Measurements from ENCODE around the gene KLF1. TPM values are rescaled to one million over a fixed set of nuclear protein-coding genes. Genes with fewer than 3 reads are reported as not detected.

The KLF1 gene
- total and polyA plus RNA-seq, 2 of the 13 experiments (the other 11 are each of a cell fraction or from before 2014, with no cell fraction given) = not detected

DNA sequence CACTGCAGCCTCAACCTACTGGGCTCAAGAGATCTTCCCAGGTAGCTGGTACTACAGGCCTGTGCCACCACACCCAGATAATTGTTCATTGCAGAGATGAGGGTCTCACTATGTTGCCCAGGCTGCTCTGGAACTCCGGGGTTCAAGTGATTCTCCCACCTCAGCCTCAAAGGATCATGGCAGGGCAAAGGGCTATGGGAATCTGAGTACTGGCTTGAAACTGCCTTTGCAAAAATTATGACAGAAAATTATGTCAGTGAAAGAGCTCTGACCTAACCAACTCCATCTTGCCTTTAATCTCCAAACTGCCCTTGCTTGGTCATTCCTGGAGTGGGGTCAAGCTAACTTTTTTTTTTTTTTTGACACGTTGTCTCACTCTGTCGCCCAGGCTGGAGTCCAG, 4.4 kb downstream of the KLF1 start:
- H3K9ac ChIP-seq (ENCODE audit: insufficient read depth, low read depth, low read length) = no peak overlapping the region
- H3K4me2 ChIP-seq (ENCODE audit: low read depth, low read length) = no peak overlapping the region
- no peak overlapping the region for H3K4me3 ChIP-seq (replicated peaks in 1 of 3; ENCODE audit: insufficient read depth in 1 of 3, low read depth in 2 of 3, low read length in 3 of 3)
- POLR2A ChIA-PET = interaction anchor here (2.1 kb wide), 1 partner anchor 31 kb away, joined by 9 read pairs; no protein-coding TSS in a partner anchor
- intact Hi-C loops (cut with micrococcal nuclease; ENCODE audit: unreplicated experiment) = no loop called here
- FAIRE-seq (no peak), ATAC-seq (no peak), DNase-seq (ENCODE audit: low spot score) (no peak)
- no peak overlapping the region for H2AFZ ChIP-seq (ENCODE audit: low read length)
- no peak for TF ChIP-seq ZNF878 (CRISPR knock-in tag; IDR thresholded peaks at IDR 0.05)
- TF ChIP-seq ZNF121 (CRISPR knock-in tag; IDR thresholded peaks at IDR 0.05) = peak; percentile 51; the same call in 1 of the 2 replicates
- H3K27ac ChIP-seq (ENCODE audit: extremely low read length, insufficient read depth, low read length) = no peak overlapping the region
- H4K20me1 ChIP-seq (ENCODE audit: insufficient read depth, low read length) = no peaks in the 10 kb centered on the region
- peaks cover 34% of the 10 kb centered on the region for H3K4me1 ChIP-seq (ENCODE audit: insufficient read depth, low read length)
- whole genome bisulfite sequencing (ENCODE audit: low lambda C conversion rate) = 26% methylated on average over 3 of the region's 3 CpGs
- H3K79me2 ChIP-seq (ENCODE audit: insufficient read depth, low read length) = no peaks in the 10 kb centered on the region
- in situ Hi-C loops (cut with HindIII; ENCODE audit: extremely low pct_ligation_motif_present, low pct_unique_long_range_greater_than_20kb) = no loop called here
- H3K9me3 ChIP-seq (ENCODE audit: low read length) = peaks cover 13% of the 10 kb centered on the region
- BruUV-seq (replicated peaks) = no TSS peak
- H3K27me3 ChIP-seq (ENCODE audit: control insufficient read depth in 1 of 2, insufficient read depth in 2 of 2, low read length in 2 of 2) = peaks cover 0 to 16% of the 10 kb centered on the region in 2 experiments; a peak in 2 of 5 replicates
- CTCF ChIA-PET (ENCODE audit: low intra/inter-chr PET ratio, low total read pairs) = interaction anchor here (1.1 kb wide), 1 partner anchor 83 kb away, joined by 3 read pairs; no protein-coding TSS in a partner anchor
- H3K36me3 ChIP-seq (replicated peaks in 1 of 2; ENCODE audit: control insufficient read depth in 1 of 2, insufficient read depth in 2 of 2, low read length in 2 of 2) = no peaks in the 10 kb centered on the region

DNA sequence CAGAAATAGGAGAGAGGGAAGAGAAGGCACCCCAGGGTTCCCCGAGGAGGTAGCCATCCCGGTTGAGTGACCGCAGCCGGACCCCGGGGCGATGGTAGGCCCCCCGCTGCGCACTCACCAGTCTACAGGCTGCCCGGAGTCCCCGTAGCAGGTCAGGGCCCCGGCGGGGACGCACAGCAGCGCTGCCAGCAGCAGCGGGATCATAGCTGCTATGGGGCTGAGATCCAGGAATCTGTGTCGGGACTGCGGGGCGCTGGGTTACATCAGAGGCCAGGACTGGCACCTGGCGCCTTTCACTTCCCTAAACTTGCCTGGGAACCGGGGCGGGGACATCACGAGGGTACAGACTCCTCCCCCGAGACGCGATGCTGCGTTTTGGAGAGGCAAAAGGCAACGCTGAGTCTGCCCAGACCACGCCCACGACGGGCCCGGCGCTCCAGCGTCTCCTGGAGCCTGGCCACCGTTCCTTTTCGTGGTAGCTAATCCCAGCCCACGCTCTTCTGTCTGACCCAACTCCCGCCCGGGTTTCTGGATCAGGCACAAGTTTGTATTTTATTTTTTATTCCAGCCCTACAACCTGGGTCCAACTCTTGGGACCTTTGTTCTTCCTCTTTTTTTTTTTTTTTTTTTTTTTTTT, 5.7 kb downstream of the KLF1 start, which contains the start of gene DNASE2:
DNASE2 (minus strand) TSS at position 278 of the 637 bp plus-strand sequence; CDS start at position 204, 74 bp downstream.
- no peaks in the 10 kb centered on the region for H3K36me3 ChIP-seq (replicated peaks in 1 of 2; ENCODE audit: control insufficient read depth in 1 of 2, insufficient read depth in 2 of 2, low read length in 2 of 2)
- H3K4me3 ChIP-seq (replicated peaks in 1 of 3; ENCODE audit: insufficient read depth in 1 of 3, low read depth in 2 of 3, low read length in 3 of 3) = peak within 1 kb of the TSS; percentile 51 to 74 (median 60); a peak in 5 of 6 replicates
- intact Hi-C loops (cut with micrococcal nuclease; ENCODE audit: unreplicated experiment) = no loop called here
- CTCF ChIA-PET (ENCODE audit: low intra/inter-chr PET ratio, low total read pairs) = interaction anchor here (1.1 kb wide), 1 partner anchor 84 kb away, joined by 3 read pairs; no protein-coding TSS in a partner anchor
- no peaks in the 10 kb centered on the region for H3K79me2 ChIP-seq (ENCODE audit: insufficient read depth, low read length)
- WGBS (ENCODE audit: low lambda C conversion rate) = 36% methylated on average over 12 of the region's 38 CpGs
- peak within 1 kb of the TSS; percentile 56 for H3K9ac ChIP-seq (ENCODE audit: insufficient read depth, low read depth, low read length)
- POLR2A ChIA-PET = interaction anchor here (1.0 to 5.0 kb wide), 4 partner anchors 10 to 65 kb away, joined by 3 to 24 read pairs (median 8); partner anchors contain the start of gene GCDH
- FAIRE-seq (no peak), ATAC-seq (peak; percentile 65), DNase-seq (ENCODE audit: low spot score) (peak; percentile 61)
- BruUV-seq (replicated peaks) = no TSS peak
- peaks cover 0 to 6% of the 10 kb centered on the region in 2 experiments; a peak in 2 of 5 replicates for H3K27me3 ChIP-seq (ENCODE audit: control insufficient read depth in 1 of 2, insufficient read depth in 2 of 2, low read length in 2 of 2)
- H3K4me1 ChIP-seq (ENCODE audit: insufficient read depth, low read length) = peaks cover 22% of the 10 kb centered on the region
- H4K20me1 ChIP-seq (ENCODE audit: insufficient read depth, low read length) = no peaks in the 10 kb centered on the region
- H3K9me3 ChIP-seq (ENCODE audit: low read length) = peaks cover 13% of the 10 kb centered on the region
- H2AFZ ChIP-seq (ENCODE audit: low read length) = peak within 1 kb of the TSS; percentile 7
- in situ Hi-C loops (cut with HindIII; ENCODE audit: extremely low pct_ligation_motif_present, low pct_unique_long_range_greater_than_20kb) = no loop called here
- H3K27ac ChIP-seq (ENCODE audit: extremely low read length, insufficient read depth, low read length) = no peak within 1 kb of the TSS
- H3K4me2 ChIP-seq (ENCODE audit: low read depth, low read length) = peak within 1 kb of the TSS; percentile 77
- TF ChIP-seq AHR (CRISPR knock-in tag; IDR thresholded peaks at IDR 0.05) (no peak), CENPT (CRISPR knock-in tag; IDR thresholded peaks at IDR 0.05; ENCODE audit: low read depth) (no peak), CAMTA2 (CRISPR knock-in tag; IDR thresholded peaks at IDR 0.05; ENCODE audit: borderline replicate concordance) (no peak), ELF3 (CRISPR knock-in tag; IDR thresholded peaks at IDR 0.05) (no peak), MYC (CRISPR knock-in tag; IDR thresholded peaks at IDR 0.05; ENCODE audit: borderline replicate concordance) (no peak), AGO2 (optimal IDR thresholded peaks at IDR 0.05; ENCODE audit: low read depth, low read length) (no peak), ZNF350 (CRISPR knock-in tag; IDR thresholded peaks at IDR 0.05; ENCODE audit: borderline replicate concordance, low read depth) (peak; percentile 24; the same call in 1 of the 2 replicates), GTF3A (CRISPR knock-in tag; conservative IDR thresholded peaks at IDR 0.05) (no peak), KDM3A (CRISPR knock-in tag; IDR thresholded peaks at IDR 0.05; ENCODE audit: low read depth) (no peak), ZNF556 (CRISPR knock-in tag; IDR thresholded peaks at IDR 0.05; ENCODE audit: borderline replicate concordance) (no peak), ZC3H4 (CRISPR knock-in tag; IDR thresholded peaks at IDR 0.05; ENCODE audit: borderline replicate concordance) (no peak), ZNF615 (CRISPR knock-in tag; IDR thresholded peaks at IDR 0.05; ENCODE audit: borderline replicate concordance) (no peak)
- TF ChIP-seq, protein P1, sequence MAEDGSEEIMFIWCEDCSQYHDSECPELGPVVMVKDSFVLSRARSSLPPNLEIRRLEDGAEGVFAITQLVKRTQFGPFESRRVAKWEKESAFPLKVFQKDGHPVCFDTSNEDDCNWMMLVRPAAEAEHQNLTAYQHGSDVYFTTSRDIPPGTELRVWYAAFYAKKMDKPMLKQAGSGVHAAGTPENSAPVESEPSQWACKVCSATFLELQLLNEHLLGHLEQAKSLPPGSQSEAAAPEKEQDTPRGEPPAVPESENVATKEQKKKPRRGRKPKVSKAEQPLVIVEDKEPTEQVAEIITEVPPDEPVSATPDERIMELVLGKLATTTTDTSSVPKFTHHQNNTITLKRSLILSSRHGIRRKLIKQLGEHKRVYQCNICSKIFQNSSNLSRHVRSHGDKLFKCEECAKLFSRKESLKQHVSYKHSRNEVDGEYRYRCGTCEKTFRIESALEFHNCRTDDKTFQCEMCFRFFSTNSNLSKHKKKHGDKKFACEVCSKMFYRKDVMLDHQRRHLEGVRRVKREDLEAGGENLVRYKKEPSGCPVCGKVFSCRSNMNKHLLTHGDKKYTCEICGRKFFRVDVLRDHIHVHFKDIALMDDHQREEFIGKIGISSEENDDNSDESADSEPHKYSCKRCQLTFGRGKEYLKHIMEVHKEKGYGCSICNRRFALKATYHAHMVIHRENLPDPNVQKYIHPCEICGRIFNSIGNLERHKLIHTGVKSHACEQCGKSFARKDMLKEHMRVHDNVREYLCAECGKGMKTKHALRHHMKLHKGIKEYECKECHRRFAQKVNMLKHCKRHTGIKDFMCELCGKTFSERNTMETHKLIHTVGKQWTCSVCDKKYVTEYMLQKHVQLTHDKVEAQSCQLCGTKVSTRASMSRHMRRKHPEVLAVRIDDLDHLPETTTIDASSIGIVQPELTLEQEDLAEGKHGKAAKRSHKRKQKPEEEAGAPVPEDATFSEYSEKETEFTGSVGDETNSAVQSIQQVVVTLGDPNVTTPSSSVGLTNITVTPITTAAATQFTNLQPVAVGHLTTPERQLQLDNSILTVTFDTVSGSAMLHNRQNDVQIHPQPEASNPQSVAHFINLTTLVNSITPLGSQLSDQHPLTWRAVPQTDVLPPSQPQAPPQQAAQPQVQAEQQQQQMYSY (CRISPR knock-in tag; IDR thresholded peaks at IDR 0.05) = no peak
